GM18526 (cell line): Measurements from ENCODE around the gene HNF1B.

Experiments used
- POLR2A ChIP-seq: IDR thresholded peaks from 3 replicates; pipeline ENCODE4 v1.6.1; 2011; ENCODE audit not compliant: insufficient read length; ENCODE audit errors: extremely low read depth

Gene HNF1B

GRCh38 chr17:37682007-37682406 is 62.9 kb downstream of the HNF1B start:
- TF ChIP-seq POLR2A = no peak

- no peak for TF ChIP-seq POLR2A
Observed at GRCh38 chr17:37678036-37678435, 66.8 kb downstream of the HNF1B start.

- TF ChIP-seq POLR2A = no peak
Observed at GRCh38 chr17:37677021-37677420, 67.8 kb downstream of the HNF1B start.

- TF ChIP-seq POLR2A = no peak
Observed at GRCh38 chr17:37676115-37676925, 68.5 kb downstream of the HNF1B start.

GRCh38 chr17:37674511-37674910 is 70.3 kb downstream of the HNF1B start:
- no peak for TF ChIP-seq POLR2A

- no peak for TF ChIP-seq POLR2A
Observed at GRCh38 chr17:37673386-37673785, 71.5 kb downstream of the HNF1B start.

- no peak for TF ChIP-seq POLR2A
Observed at GRCh38 chr17:37672548-37673078, 72.2 kb downstream of the HNF1B start.

- no peak for TF ChIP-seq POLR2A
Observed at GRCh38 chr17:37671824-37672547, 72.9 kb downstream of the HNF1B start.

- TF ChIP-seq POLR2A = no peak
Observed at GRCh38 chr17:37671028-37671823, 73.6 kb downstream of the HNF1B start.

- no peak for TF ChIP-seq POLR2A
Observed at GRCh38 chr17:37667039-37667438, 77.8 kb downstream of the HNF1B start.

- TF ChIP-seq POLR2A = no peak
Observed at GRCh38 chr17:37664214-37664613, 80.6 kb downstream of the HNF1B start.

GRCh38 chr17:37662353-37662752 is 82.5 kb downstream of the HNF1B start:
- TF ChIP-seq POLR2A = no peak

GRCh38 chr17:37661400-37662014 is 83.4 kb downstream of the HNF1B start:
- no peak for TF ChIP-seq POLR2A

- no peak for TF ChIP-seq POLR2A
Observed at GRCh38 chr17:37659925-37660324, 84.9 kb downstream of the HNF1B start.

GRCh38 chr17:37657202-37657601 is 87.7 kb downstream of the HNF1B start:
- TF ChIP-seq POLR2A = no peak
